Activated T-cell treated with anti-CD3 and anti-CD28 coated beads for 1 hour (primary cell): ENCODE data around the gene DNAAF9.
"Not testable (repeated sequence)": the region's sequence is repeated elsewhere in the genome, so short reads cannot be mapped to it uniquely, and the experiment has no call there.

ENCODE experiments used
- DNase-seq: peaks from one replicate; pipeline ENCODE4 v3.0.0-alpha.2; 2020; ENCODE audit warnings: low read depth

The DNAAF9 gene

DNA sequence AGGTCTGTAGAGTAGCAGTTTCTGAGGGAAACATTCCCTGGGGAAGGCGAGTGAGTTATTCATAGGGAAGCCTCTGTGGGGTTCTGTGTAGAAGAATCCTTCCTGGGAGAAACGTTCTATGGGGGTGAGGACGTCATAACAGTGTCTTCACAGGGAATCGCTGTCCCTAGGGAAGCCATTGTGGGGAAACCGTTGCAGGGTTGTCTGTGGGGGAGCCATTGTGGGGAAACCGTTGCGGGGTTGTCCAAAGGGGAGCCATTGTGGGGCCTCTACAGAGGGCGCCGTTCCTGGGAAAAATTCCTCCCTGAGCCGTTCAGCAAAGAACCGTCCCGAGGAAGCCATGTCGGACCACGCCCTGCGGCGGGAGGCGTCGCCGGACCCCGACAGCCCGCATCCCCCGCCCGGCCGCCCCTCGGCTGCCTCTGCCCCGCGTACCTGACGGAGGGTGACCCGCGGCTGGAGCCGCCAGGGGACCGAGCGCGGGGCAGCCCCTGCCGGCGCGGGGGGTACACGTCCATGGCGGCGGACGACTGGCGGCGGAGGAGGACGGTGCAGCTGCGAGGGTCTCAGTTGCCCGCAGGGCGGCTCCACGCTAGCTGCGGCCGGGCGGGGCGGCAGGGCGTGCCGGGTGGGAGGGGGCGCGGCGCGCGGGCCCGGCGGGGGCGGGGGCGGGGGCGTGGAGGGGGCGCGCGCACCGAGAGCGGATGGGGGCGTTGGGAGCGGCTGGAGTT lies at the start of gene DNAAF9:
Gene DNAAF9, minus strand, starts transcription at position 630 of the 731 bp plus-strand sequence. Its CDS starts 112 bp downstream, at position 518.
- peak; percentile 40 for DNase-seq

DNA sequence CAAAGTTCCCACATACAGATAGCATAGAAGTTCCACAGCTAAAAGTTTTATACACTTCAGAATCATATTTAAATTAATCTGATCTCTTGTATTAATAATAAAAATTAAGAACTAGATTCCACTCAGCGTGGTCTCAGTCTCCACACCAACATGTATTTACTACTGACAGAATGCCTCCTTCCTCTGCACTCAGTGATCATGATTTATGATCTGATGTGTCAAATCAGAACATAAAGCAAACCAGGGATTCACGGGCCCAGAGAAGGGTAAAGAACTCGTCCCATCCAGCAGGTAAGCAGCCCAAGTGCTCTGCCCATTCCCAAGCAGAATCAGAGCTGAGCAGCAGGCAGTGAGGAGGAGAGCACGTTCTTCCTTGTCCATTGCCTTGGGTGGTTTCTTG lies 49.2 kb upstream of the DNAAF9 start:
- DNase-seq = no peak

DNA sequence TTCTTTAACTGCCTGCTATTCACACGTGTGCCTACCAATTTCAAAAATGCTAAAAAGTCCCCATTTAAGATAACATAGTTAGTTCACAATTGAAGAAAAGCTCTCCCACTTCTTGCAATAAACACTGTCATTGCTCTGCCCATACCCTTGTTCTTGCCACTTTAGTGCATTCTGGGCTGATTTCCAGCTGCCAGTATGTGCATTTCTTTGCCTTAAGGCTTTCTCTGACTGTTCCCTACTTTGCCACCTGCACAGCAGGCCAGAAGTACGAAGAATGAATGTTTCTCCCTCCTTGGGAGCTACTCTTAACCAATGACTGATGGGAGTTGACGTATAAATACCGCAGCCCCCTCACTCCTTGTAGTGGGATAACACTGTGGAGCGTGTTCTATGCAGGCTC lies 47.4 kb upstream of the DNAAF9 start:
- DNase-seq = no peak

DNA sequence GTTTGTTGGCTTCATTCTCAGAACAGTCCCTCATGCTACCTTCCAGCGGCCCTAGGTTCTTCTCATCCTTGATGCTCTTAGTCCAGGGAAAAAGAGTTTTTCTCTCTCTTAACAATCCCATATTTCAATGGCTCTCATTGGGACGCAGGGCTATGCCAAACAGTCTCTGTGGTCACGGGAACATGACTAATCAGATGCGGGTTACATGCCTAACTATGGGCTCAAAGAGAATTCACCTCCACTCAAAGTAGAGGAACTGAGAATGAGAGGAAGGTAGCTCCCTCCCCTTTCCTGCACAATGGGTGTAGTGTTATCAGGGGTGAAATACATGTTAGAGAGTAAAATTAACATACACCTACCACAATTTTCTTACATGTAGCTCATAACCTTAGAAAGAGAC lies 45.2 kb upstream of the DNAAF9 start:
- DNase-seq = no peak

GRCh38 chr20:3452136-3452535 lies 44.7 kb upstream of the DNAAF9 start:
- DNase-seq = no peak

GRCh38 chr20:3449319-3449718 lies 41.9 kb upstream of the DNAAF9 start:
- no peak for DNase-seq

DNA sequence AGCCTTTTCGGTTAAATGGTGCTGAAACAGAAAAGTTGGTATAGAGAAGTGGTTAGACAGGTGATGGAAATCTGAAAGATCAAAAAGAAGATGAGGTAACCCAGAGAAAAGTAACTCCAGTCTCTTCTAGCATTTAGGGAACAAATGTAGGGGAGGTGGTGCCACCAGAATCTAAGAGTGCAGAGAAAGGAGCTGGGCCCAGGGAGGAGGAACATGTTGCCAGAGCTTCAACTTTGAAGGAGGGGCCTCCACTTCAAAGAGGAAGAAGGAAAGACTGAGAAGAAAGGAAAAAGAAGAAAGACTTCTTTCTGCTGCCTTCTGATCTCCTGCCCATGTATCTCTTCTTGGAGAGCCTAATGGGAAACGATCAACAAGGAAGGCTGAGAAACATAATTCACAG lies 39.9 kb upstream of the DNAAF9 start:
- no peak for DNase-seq

- no peak for DNase-seq
Observed at GRCh38 chr20:3446779-3447178, 39.3 kb upstream of the DNAAF9 start.

DNA sequence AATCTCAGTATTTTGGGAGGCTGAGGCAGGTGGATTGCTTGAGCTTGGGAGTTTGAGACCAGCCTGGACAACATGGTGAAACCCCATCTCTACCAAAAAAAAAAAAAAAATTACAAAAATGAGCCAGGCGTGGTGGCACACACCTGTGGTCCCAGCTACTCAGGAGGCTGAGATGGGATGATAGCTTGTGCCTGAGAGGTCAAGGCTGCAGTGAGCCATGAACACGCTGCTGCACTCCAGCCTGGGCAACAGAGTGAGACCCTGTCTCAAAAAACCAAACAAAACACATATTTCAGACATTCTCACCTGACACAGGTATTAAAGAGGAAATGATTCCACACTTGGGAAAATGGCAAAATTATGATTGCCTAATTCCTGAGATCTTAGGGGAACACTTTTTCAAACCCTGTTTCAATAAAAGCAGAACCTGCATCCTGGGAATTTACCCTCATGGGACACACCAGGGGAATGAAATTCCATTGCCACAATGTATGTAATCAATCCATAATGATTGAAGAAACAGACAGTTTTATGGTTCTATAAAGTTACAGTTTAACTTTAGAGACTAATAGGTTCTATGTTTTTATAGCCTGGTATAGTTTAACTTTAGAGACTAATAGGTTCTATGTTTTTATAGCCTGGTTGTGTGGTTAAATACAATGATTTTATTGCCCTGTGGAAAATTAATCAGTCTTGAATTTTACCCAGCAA lies 29.6 kb upstream of the DNAAF9 start:
- no peak for DNase-seq

- no peak for DNase-seq
Observed at GRCh38 chr20:3434232-3434631, 26.8 kb upstream of the DNAAF9 start.

DNA sequence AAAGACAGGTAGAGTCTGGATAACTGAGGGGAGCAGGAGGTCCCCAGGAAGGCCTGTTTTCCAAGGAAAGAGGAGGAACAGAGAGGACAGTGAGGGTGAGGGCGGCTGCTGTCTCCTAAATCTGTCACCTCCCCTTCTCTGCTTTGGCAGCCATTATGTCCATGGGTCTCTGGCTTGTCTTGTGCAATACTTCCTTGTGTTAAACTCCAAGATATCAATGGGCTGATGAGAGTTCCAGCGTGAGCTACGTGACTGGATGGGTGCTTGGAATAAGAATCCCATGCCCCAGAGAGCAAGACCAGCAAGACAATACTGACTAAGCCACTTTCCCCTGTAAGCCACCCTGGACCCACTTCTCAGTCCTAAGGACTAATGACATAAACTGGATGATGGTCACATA lies 26.3 kb upstream of the DNAAF9 start:
- no peak for DNase-seq

DNA sequence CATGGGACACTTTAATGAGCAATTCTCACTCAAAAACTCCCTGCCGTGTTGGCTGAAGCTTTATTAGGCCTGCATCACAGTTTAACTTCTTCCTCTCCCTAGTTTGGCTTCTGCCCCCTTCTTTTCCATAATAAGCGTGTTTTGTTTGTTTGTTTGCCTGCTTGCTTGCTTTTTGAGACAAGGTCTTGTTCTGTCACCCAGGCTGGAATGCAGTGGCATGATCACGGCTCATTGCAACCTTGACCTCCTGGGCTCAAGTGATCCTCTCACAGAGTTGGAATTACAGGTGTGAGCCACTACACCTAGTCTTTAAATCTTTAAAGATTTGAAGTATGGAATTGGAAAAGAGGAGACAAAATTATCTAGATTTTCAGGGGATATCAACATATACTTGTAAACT lies 25.4 kb upstream of the DNAAF9 start:
- no peak for DNase-seq

DNA sequence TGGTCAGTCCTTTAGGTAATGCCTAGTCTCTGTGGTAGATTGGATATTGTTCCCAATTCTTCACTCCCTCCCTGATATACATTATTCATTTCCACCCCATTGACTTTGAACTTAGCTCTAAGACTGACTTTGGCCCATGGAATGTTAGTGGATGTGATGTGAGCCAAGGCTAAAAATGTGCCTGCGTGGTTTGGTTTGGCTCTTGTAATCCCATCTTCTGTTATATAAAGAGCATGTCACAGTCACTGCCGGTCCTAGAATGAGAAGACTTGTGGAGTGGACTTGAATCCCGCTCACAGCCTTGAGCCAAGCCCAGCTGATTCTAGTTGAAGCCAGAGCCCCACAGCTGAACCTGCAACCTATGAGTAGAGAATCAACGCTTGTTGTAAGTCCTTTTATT lies 23.6 kb upstream of the DNAAF9 start:
- no peak for DNase-seq

DNA sequence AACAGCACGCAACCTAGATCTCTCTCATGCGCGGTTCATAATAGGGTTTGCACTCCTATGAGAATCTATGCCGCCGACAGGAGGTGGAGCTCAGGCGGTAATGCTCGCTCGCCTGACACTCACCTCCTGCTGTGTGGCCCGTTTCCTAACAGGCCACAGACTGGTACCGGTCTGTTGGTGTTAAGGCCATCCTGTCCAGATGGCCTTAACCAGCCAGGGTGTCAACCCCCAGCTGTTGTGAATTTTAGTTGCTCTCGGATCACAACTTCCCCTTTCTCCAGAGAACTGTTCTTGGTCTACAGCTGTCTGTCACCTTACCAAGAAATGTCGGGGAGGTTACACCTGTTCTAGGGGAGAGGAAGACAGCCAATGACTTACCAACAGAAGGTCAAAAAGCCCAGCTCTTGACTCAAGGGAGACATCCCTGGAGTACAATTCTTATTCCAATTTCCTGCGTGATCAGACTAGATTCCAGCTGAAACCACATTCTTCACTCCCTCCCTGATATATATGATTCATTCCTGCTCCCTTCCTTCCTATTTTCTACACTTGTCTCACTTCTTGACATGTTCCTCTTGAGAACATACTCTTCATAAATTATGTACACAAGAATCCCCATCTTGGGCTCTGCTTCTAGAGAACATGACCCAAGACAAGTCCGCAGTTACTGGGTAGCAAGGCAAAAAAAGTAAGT lies 23.1 kb upstream of the DNAAF9 start:
- DNase-seq = no peak

GRCh38 chr20:3426766-3427165 lies 19.3 kb upstream of the DNAAF9 start:
- DNase-seq = not testable (repeated sequence)

- DNase-seq = no peak
Observed at GRCh38 chr20:3423126-3423525, 15.7 kb upstream of the DNAAF9 start.

DNA sequence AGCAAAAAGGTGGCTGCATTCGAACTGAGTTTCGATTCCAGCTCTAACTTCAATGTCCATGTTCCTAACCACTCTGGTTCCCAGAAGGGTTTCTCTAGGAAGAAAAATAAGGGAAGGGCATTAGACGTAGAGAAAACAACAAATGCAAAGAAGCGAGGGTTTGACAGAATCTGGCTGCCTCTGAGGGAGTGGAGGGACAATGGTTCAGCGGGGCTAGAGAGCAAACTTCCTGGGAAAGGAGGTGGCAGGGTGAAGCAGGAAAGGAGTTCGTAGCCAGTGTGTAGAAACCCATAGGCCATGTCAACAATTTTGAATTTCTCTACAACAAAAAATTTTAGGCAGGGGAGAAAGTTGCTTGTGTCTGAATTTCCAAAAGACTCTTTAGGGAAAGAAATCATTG lies 14.5 kb upstream of the DNAAF9 start:
- no peak for DNase-seq

DNA sequence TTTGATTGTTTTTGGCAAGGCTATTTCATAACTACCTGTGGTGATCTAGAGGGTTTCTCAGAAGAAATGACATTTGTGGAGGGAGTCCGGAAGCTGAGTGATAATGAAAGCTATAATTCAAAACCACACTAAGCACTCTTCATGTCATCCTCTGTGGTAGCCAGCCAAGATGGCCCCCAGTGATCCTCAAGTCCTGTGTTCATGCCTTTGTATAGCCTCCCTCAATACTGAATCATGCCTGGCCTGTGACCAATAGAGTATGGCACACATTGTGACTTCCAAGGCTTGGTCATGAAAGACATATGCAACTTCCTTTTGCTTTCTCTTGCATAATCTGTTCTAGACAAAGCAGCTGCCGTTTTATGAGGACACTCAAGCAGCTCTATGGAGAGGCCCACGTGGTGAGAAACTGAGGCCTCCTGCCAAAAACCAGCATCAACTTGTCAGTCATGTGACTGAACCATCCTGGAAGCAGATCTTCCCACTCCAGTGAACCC lies 12.8 kb upstream of the DNAAF9 start:
- no peak for DNase-seq

DNA sequence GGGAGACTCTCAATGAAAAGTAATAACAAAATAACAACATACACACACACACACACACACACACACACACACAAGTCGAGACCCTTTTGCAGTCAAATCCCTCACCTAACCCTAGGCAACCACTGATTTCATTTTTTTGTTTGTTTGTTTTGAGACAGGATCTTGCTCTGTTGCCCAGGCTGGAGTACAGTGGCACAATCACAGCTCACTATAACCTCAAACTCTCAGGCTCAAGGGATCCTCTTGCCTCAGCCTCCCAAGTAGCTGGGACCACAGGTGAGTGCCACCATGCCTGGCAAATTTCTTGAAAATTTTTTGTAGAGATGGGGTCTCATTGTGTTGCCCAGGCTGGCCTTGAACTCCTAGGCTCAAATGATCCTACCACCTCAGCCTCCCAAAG lies 10.7 kb upstream of the DNAAF9 start:
- DNase-seq = not testable (repeated sequence)

DNA sequence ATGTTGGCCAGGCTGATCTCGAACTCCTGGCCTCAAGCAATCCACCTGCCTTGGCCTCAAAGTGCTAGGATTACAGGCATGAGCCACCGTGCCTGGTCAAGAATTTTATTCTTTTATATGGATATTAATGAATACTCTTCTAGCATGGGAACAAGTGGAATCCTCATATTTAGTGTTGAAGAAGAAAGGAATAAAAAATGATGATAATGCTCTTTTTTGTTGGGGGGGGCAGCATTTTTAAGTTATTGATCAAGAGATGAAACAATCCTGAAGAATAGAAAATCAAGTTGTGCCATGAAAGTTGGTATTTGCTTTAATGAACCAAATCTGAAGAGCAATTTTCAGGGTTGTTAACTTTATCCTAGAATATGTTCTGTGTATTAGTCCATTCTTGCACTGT lies 6.7 kb upstream of the DNAAF9 start:
- no peak for DNase-seq

DNA sequence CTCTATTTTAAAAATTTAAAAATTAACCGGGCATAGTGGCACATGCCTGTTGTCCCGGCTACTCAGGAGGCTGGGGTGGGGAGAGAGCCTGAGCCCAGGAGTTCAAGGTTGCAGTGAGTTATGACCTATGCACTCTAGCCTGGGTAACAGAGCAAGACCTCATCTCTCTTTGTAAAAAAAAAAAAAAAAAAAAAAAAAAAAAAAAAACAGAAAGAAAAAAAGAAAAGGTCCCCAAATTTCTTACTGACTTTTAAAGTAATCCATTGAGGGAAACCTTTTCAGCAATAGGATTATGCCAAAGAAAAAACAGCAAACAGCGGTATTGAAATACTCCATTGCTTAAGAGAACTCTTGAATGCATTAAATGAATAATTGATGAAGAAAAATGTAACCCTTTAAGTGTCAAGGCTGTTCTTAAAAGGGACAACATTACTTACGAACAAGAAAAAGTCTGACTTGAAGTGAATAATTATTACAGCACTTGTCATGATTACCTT lies 6.0 kb upstream of the DNAAF9 start:
- DNase-seq = no peak

DNA sequence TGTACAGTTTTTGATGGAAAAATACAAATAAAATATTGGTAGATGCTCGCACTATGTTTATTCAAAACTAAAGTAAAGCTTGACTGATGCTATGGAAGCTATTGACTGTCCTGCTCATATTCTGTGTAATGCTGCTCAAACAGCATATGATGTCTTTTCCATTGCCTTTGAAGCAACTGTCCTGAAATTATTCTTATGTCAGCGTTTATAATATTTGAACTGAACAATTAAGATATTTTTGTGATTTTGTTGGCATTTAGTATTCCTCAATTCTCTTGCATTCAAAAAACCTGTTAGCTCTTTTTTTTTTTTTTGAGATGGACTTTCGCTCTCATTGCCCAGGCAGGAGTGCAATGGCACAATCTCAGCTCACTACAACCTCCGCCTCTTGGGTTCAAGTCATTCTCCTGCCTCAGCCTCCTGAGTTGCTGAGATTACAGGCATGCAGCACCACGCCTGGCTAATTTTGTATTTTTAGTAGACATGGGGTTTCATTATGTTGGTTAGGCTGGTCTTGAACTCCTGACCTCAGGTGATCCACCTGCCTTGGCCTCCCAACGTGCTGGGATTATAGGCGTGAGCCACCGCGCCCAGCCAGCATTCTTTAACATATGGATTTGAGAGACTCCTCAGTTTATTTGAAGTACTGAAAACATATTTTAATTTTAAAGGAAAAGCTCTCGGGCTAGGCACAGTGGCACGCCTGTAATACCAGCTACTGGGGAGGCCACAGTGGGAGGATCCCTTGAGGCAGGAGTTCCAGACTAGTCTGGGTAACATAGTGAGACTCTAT lies 5.3 kb upstream of the DNAAF9 start:
- no peak for DNase-seq
